Gastroesophageal sphincter (tissue), 4 donors: ENCODE measurements around the gene SREBF2. TPM values are rescaled to one million over a fixed set of nuclear protein-coding genes. Genes with fewer than 3 reads are reported as not detected.

ENCODE experiments used
- ATAC-seq: fragments of 150-250 bp; one replicate; pipeline ENCODE4 v1.9.1; 2016; ENCODE audit warnings: mild to moderate bottlenecking, moderate library complexity
- H3K27ac ChIP-seq, 4 donors: fragments of 200-600 bp; sonication (generic) in 3 of 4; 1 replicate in 3 of 4; 2 replicates in 1 of 4; pipeline ENCODE4 v1.5.1; 2016 to 2019
- H3K27me3 ChIP-seq: fragments of 200-600 bp; sonication (generic); one replicate; pipeline ENCODE4 v1.5.1; 2019
- H3K36me3 ChIP-seq, 2 donors: fragments of 200-600 bp; sonication (generic); one replicate each; pipeline ENCODE4 v1.5.1; 2019; ENCODE audit warnings: control low read depth in 1 of 2
- H3K4me1 ChIP-seq, 3 donors: fragments of 200-600 bp; sonication (generic); 1 replicate in 2 of 3; 2 replicates in 1 of 3; pipeline ENCODE4 v1.5.1; 2016 to 2019; ENCODE audit warnings: control low read depth in 2 of 3
- H3K4me3 ChIP-seq, 2 donors: fragments of 200-600 bp; sonication (generic); one replicate each; pipeline ENCODE4 v1.5.1; 2019; ENCODE audit warnings: mild to moderate bottlenecking in 1 of 2, moderate library complexity in 1 of 2
- H3K9me3 ChIP-seq, 3 donors: fragments of 200-600 bp; sonication (generic); one replicate each; pipeline ENCODE4 v1.5.1; 2017 to 2019; ENCODE audit warnings: control low read depth in 2 of 3
- CTCF ChIP-seq, 4 experiments: fragments of 200-600 bp in 2 of 4; fragments of 450-650 bp in 2 of 4; sonication (generic) in 1 of 4; IDR thresholded peaks; one replicate each; pipeline ENCODE4 v1.5.1; 2017 to 2019; ENCODE audit warnings: antibody characterized with exemption in 4 of 4, mild to moderate bottlenecking in 2 of 4, moderate library complexity in 2 of 4
- EP300 ChIP-seq: sonication (generic); formaldehyde crosslinking; IDR thresholded peaks from one replicate; pipeline ENCODE4 v1.6.1; 2017; ENCODE audit warnings: antibody characterized with exemption, mild to moderate bottlenecking
- POLR2A ChIP-seq, 2 donors: fragments of 450-650 bp; IDR thresholded peaks; one replicate each; pipeline ENCODE4 v1.6.1; 2017; ENCODE audit warnings: antibody characterized with exemption in 2 of 2, mild to moderate bottlenecking in 2 of 2, moderate library complexity in 1 of 2
- POLR2AphosphoS5 ChIP-seq: sonication (generic); formaldehyde crosslinking; IDR thresholded peaks from one replicate; pipeline ENCODE4 v1.6.1; 2017; ENCODE audit warnings: antibody characterized with exemption
- WGBS, 2 donors: methylation state at CpG; one replicate each; pipeline ENCODE4 v1.1.5; 2018; ENCODE audit warnings: low coverage in 1 of 2; 5-methylcytosine and 5-hydroxymethylcytosine counted together
- total RNA-seq, 4 donors: library from RNA; depleted of rRNA; stranded (reverse); fragments of >200 nt; gene quantifications; one replicate each; pipeline ENCODE4 v1.1.0, GENCODE V29; 2016

Gene SREBF2
- total RNA-seq, 4 donors from 2014 or later: 39.7 to 101 (median 58.8) TPM

GRCh38 chr22:41841085-41841712, 8.3 kb downstream of the SREBF2 start:
- H3K27ac ChIP-seq: peak overlapping the region in 3 of 4 donors; percentile 47 to 61 (median 54)
- no peaks in the 10 kb centered on the region for H3K9me3 ChIP-seq
- no peak for ATAC-seq
- TF ChIP-seq POLR2AphosphoS5: no peak
- no peak for TF ChIP-seq EP300
- TF ChIP-seq CTCF (IDR thresholded peaks at IDR 0.05): no peak
- peaks cover 0 to 78% (median 15%) of the 10 kb centered on the region in 3 donors for H3K4me1 ChIP-seq
- H3K4me3 ChIP-seq: no peak overlapping the region
- 24 to 48% methylated on average over 3 of the region's 3 CpGs for WGBS, 2 donors
- H3K36me3 ChIP-seq: peaks cover 0 to 8% of the 10 kb centered on the region in 2 donors
- no peaks in the 10 kb centered on the region for H3K27me3 ChIP-seq

GRCh38 chr22:41842996-41843970, 10.4 kb downstream of the SREBF2 start:
- 93 to 95% methylated on average over 7 to 8 of the region's 8 CpGs for WGBS, 2 donors
- H3K36me3 ChIP-seq: no peaks in the 10 kb centered on the region
- no peaks in the 10 kb centered on the region for H3K9me3 ChIP-seq
- TF ChIP-seq EP300 (no peak), CTCF (IDR thresholded peaks at IDR 0.05) (no peak), POLR2AphosphoS5 (no peak), POLR2A (IDR thresholded peaks at IDR 0.05) (no peak)
- no peaks in the 10 kb centered on the region for H3K27me3 ChIP-seq
- no peak overlapping the region for H3K27ac ChIP-seq
- H3K4me1 ChIP-seq: peaks cover 0 to 88% (median 18%) of the 10 kb centered on the region in 3 donors
- H3K4me3 ChIP-seq: no peak overlapping the region
- no peak for ATAC-seq

DNA sequence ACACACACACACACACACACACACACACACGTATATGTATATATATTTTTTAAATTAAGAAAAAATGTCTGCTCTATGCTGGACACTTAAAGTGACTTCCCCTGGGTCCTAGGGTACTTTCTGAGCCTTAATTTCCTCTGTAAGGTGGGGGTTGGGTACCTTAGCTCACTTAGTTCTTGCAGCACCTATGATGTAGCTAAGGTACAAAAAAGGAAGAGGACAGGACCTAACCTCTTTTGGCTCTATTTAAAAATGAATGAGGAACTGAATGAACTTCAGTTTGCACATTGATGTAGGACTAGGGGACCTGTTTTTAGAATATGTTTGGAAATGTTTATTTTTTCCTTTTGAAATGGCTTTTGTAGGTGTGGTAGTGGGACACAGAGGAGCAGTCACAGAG, 11.1 kb downstream of the SREBF2 start:
- Histone ChIP-seq H3K9me3 (no peaks in the 10 kb centered on the region), H3K27me3 (no peaks in the 10 kb centered on the region), H3K27ac (peak overlapping the region in 1 of 4 donors; percentile 48), H3K4me3 (no peak overlapping the region), H3K36me3 (no peaks in the 10 kb centered on the region), H3K4me1 (peaks cover 0 to 86% (median 18%) of the 10 kb centered on the region in 3 donors)
- 20% methylated on average over 1 of the region's 1 CpG; no CpG with 5 or more reads in 1 of the 2 donors for WGBS, 2 donors
- no peak for ATAC-seq
- no peak for TF ChIP-seq CTCF (IDR thresholded peaks at IDR 0.05)
- TF ChIP-seq POLR2AphosphoS5: no peak
- no peak for TF ChIP-seq POLR2A (IDR thresholded peaks at IDR 0.05)
- TF ChIP-seq EP300: no peak

DNA sequence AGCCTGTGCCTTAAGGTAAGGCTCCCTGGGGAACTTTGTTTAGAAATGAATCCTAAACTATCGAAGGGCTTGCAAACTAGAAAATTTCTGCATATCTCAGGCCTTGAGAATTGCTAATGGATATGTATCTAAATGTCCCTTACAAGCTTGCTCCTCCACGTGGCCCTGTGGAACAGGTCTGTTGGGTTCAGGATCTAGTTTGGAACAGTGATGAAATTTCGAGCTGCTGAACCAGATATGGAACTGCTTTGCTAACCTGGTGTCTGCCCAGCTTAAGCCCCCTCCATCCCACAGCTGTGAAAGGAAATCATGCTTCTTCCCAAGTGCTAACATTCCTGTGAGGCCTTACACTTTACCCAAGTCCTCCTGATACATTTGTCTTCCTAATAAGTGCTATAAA, 11.6 kb downstream of the SREBF2 start:
- ATAC-seq: no peak
- peaks cover 0 to 86% (median 18%) of the 10 kb centered on the region in 3 donors for H3K4me1 ChIP-seq
- H3K36me3 ChIP-seq: no peaks in the 10 kb centered on the region
- H3K9me3 ChIP-seq: no peaks in the 10 kb centered on the region
- H3K4me3 ChIP-seq: no peak overlapping the region
- peak overlapping the region in 2 of 4 donors; percentile 3 to 48 for H3K27ac ChIP-seq
- H3K27me3 ChIP-seq: no peaks in the 10 kb centered on the region
- 29 to 55% methylated on average over 2 to 3 of the region's 3 CpGs for WGBS, 2 donors
- TF ChIP-seq POLR2AphosphoS5 (no peak), EP300 (no peak), CTCF (IDR thresholded peaks at IDR 0.05) (no peak)
